HG02852 (cell line): ENCODE measurements around the gene P3R3URF.

Experiments used
- ATAC-seq: cut with Tn5 transposase; IDR thresholded peaks from one replicate; pipeline ENCODE4 v1.9.1; 2021; ENCODE audit warnings: mild to moderate bottlenecking, moderate library complexity; ENCODE audit not compliant: unreplicated experiment

The P3R3URF gene

DNA sequence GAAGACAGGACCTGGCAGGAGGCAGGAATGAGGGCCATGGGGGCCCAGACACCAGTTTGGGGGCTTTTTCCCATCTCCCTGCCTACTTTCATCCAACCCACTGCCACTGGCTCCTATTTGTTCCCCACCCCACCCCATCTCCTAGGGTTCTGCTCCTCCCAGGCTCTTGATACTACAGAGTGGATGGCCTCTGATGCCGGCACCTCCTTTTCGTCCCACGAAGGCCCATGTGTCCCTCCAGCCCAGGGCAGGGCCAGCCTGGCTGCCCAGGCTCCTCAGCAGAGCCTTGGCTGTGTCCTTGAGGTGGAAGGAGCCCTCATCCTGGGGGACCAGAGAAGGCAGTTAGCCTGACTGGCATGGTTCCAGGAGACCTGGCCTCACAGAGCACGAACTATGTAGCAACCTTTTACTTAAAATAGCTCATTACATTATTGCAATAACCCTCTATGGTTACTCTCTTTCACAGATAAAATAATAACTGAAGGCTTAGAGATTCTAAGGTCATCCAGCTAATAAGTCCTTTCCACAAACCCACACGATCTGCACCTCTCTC is 18.4 kb upstream of the P3R3URF start:
- no peak for ATAC-seq

- ATAC-seq, result no peak
These were observed 17.8 kb upstream of the P3R3URF start for GRCh38 chr1:46193984-46194570.

GRCh38 chr1:46193285-46193684 is 17.0 kb upstream of the P3R3URF start:
- ATAC-seq, result no peak

DNA sequence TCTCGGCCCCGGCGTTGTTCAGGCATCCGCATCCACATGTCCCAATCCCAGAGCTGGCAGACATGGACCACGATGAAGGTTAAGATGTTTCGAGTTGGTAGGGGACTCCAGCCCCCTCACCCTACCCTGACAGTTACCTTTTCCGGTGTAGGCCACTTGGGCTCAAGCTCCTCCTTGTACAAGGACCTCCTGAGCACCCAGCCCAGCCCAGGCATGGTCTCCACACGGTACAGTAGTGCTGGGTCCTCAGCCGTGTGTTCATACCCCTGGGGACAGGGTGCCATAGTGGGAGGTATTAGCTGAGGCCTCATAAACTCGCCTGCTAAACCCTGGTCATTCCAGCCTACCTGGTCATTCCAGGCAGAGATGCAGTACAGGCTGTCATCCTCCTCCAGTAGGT is 15.9 kb upstream of the P3R3URF start:
- no peak for ATAC-seq

GRCh38 chr1:46191033-46191701 is 14.9 kb upstream of the P3R3URF start:
- ATAC-seq, result no peak

- ATAC-seq, result no peak
These were observed 14.3 kb upstream of the P3R3URF start for GRCh38 chr1:46190539-46190938.

DNA sequence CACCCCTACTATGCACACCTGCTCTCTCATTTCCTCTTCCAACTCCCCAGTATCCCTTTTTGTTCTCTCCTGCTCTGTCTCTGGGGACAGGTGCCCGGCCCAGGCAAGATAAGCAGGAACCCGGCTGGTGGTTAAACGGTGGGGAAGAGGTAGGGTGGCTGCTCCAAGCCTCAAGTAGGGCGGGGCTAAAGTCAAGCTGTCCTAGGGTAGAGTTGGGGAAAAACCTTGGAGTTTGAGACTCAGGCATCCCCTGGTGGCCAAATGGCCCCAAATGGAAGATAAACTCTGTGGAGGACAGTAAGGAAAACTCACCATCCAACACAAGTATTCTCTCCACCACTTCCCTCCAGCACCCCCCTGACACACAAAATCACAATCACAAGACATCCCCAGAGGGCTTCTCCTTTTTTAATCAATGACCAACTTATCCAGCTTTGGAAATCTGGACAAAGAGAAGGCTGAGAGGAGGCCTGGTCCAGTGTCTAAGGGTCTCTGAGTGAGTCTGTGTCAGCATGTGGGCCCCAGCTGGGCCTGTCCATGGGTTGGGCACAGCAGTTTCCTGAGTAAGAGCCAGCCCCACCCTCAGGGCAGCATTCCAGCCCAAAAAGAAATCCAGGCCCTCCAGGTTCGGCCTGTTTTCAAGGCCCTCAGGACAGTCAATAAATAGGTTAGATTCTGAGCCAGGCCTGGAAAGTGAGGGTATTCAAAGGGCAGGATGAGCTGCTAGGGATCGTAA is 12.2 kb upstream of the P3R3URF start:
- ATAC-seq, result no peak

DNA sequence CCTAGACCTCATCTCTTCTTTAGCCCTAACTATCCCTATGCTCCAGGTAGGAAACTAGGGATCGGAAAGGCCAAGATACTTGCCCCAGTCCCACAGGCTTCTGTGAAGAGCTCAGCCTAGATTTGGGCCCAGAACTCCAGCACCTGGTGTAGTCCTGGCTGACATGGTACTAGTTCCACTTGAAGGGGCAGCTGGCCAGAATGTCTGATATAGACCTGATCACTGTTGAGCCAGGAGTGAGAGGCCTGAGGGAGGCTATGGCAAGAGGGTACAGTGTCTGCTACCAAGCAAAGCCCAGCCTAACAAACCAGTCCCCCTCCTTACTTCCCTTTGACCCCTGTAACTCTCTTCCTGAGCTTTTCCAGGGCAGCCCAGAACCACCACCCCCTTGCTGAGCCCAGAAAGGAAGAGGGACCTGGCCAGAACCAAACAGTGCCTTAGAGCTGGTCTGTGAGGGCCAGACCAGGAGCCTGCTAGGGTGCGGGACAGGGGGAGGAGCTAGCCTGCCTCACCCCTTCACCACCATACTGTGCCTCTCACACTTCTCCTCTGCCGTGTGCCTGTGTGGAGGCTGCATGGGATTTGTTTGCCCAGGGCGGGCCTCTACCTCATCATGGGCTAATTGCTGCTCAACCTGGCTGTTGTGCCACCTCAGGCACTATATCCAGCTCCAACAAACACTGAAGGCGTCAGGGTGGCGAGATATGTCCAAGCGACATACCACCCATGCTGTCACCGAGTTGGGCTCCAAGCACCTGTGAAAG is 11.0 kb upstream of the P3R3URF start:
- ATAC-seq, result no peak

GRCh38 chr1:46186076-46186475 is 9.8 kb upstream of the P3R3URF start:
- no peak for ATAC-seq

DNA sequence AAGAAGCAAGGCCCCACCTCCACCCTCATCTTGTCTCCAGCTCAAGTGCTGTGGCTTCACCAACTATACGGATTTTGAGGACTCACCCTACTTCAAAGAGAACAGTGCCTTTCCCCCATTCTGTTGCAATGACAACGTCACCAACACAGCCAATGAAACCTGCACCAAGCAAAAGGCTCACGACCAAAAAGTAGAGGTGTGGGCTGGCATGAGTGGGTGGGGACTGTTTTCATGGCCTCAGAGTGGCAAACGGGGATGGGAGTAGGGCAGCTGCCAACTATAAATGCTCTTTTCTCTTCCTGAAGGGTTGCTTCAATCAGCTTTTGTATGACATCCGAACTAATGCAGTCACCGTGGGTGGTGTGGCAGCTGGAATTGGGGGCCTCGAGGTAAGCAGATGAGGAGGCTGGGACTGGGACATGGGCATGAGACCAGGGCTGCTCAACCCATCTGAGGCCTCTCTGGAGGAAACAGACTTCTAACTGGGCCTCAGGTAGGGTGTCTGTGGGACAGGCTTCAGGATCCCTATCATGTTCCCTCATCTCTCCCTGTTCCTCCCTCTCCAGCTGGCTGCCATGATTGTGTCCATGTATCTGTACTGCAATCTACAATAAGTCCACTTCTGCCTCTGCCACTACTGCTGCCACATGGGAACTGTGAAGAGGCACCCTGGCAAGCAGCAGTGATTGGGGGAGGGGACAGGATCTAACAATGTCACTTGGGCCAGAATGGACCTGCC is 8.8 kb upstream of the P3R3URF start:
- ATAC-seq, result no peak

DNA sequence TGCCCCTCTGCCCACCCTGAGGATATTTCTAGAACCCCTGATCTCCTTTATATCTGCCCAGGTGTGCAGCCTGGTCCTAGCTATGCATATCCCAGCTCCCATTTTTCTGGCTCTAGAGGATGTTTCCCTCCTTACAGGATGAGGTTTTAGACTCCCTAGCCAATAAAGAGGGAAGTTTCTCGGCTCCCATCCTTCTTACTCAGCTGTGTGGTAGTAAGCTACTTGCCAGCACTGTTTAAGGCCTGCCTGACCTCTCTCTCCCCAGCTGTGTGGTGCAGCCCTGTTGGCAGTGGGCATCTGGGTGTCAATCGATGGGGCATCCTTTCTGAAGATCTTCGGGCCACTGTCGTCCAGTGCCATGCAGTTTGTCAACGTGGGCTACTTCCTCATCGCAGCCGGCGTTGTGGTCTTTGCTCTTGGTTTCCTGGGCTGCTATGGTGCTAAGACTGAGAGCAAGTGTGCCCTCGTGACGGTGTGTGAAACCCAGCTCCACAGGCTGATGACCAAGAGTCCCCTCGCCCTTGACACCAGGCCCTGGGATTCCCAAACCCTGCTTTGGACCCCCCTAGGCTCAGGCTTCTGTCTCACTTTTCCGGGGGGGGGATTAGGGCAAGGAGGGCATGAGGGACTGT is 7.8 kb upstream of the P3R3URF start:
- ATAC-seq, result no peak

DNA sequence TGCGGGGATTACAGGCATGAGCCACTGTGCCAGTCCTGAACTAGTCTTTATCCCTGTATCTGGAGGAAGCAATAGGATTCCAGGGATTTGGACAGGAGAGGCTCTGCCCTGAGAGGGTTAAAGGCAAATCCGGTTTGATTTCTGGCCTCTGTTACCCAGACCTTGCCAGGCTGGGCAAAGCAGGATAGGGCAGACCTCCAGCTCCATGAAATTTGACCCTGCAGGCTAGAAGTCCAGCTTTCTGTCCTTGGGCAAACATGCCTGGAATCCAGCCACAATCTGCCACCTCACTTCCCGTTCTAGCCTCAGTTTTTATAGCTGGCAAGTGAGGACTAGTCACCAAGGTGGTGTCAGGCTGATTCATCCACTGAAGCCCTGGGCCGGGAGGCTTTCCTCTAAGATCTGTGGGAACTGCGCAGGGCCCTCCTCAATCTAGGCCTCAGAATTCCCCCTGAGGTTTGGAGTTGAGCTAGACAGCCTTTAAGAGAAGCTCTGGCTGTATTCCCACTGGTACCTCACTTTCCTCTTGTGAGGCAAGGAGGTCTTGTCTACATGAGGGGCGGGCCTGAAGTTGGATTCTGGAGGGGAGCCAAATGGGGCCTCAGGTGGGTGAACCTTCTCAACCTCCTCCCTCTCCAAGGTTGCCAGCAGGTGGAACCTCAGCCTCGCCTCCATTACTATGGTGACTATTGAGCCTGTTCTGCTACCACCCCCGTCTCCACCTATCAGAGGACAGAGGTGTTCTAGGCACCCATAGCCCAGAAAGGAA is 7.0 kb upstream of the P3R3URF start:
- ATAC-seq, result no peak

DNA sequence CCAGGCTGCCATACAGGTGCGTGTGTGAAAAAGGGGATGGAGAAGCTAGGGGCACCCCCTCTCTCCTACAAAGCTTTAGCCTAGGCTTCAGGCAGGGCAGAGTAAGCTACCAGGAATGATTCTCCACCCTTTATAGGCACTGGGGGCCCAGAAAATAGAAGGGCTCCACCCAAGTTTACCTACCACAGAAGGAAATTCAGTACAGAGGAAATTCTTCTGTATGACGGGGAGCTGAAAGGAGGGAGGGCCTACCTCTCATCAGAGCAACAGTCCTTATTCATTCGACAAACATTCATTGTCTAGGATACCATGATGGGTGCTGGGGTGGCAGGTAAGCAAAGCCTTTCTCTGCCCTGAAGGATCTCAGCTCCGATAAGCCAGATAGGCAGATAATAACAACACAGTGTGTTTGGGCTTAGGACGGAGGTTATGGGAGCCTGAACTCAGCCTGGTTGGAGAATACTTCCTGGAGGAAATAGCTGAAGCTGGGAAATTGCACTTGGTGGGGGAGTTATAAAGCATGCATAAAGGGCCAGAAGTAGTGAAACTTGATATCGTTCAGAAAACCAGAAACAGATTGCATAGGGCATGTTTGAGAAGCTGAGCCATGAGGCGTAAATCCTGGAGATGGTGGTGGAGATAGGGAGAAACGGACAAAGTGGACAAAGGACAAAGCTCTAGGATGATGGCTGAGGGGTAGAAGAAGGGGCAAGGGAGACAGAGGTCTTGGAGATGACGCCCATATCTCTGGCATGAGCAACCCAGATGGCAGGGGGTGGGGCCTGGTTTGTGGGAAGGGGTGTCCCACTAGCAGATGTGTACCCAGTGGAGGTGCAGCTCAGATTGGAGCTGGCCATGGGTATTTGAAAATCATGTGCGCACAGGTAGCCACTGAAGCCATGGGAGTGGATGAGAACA is 5.3 kb upstream of the P3R3URF start:
- no peak for ATAC-seq

DNA sequence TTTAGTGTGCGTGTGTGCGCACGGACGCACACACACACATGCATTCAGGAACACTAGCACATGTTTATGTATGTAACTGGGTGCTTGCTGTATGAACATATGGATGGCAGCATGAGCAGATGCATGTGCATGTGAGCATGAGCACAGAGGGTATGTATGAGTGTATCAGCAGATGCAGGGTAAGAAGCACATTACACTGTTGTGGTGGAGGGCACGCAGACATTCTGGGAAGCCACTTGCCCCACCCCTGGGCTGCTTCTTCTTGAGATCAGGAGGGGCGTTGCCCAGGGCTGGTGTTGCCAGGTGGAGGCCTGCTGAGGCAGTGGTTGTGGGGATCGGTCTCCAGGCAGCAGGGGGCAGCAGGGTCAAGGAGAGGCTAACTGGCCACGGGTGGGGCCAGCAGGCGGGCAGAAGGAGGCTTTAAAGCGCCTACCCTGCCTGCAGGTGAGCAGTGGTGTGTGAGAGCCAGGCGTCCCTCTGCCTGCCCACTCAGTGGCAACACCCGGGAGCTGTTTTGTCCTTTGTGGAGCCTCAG is 3.9 kb upstream of the P3R3URF start:
- ATAC-seq, result no peak

DNA sequence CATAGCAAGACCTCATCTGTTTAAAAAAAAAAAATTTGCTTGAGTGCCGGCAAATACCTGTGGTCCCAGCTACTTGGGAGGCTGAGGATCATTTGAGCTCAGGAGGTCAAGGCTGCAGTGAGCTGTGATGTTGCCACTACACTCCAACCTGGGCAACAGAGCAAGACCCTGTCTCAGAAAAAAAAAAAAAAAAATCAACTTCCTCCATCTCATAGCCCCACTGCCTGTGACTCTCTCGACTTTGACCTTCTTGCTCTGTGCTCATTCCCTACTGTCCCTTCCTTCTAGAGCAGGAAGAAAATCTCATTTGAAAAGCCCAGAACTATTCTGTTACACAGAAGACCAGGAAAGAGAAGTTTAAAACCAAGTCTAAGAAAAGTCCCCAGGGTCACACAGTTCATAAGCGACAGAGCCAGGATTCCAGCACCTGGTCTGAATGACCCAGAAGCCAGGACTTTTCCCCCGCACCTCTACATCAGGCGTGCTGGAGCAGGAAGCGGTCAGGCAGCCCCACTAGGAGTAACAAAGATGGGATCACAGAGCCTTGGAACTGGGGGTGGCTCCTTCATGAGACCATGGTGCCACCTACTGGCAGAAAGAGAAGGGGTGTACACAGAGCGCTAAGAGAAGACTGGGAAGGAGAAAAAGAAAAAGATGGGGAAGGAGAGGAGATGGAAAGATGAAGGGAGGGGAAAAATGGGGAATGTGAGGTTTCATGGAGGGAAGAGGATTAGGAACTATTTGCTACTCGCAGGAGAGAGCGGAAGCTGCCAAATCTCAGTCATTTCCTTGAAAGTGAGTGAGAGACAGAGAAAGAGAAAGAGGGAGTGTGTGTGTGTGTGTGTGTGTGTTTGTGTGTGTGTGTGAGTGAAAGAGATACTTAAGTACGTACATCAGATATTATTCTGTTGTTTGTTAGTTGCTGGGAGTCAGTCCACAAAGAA is 3.1 kb upstream of the P3R3URF start:
- no peak for ATAC-seq

GRCh38 chr1:46175243-46175642 is 1.0 kb downstream of the P3R3URF start:
- no peak for ATAC-seq
